SW 1271 (cell line): ENCODE results near the gene LMF1.

Experiments used
- DNase-seq, 2 experiments: peaks; one replicate each; lab custom pipeline; 2025; lab: John Stamatoyannopoulos, UW

Gene LMF1

DNA sequence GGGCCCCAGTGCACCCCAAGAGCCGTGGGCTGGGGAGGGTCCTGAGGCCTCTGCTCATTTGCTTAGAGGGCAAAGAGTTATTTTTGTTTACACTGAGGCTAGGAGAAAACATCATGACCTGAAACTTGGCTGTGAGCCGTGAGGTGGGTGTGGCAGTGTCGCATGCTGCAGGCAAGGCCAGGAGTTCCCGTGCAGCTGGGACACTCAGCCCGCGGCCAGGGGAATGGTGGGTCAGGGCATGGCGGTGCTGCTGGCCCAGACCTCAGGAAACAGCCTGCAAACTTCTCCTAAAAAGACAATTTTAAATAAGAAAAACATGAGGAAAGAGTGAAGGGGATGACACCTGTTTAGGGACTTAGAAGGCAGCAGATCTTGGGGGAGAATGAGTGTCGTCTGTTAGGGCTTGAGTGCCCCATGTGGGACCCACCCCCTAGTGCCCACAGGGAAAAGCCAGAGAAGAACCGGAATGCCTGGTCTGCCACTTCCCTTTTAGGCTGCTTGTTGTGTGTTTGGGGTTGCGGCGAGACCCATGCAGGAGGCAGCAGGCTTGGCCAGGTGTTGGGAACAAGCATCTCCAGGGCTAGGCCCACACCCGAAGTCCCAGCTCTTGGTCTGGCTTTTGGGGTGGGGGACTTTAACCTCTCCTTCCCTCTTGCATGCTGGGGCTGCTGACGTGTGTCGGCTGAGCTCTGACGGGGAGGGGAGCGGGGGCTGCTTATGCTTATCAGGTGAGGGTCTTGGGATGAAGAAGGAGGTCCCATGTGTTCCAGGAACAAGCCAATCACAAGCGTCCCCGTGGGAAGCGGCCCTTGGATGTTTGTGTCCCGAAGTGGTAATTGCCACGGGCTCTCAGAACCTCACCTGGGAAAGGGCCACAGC, 89.3 kb downstream of the LMF1 start:
- DNase-seq: no peak

DNA sequence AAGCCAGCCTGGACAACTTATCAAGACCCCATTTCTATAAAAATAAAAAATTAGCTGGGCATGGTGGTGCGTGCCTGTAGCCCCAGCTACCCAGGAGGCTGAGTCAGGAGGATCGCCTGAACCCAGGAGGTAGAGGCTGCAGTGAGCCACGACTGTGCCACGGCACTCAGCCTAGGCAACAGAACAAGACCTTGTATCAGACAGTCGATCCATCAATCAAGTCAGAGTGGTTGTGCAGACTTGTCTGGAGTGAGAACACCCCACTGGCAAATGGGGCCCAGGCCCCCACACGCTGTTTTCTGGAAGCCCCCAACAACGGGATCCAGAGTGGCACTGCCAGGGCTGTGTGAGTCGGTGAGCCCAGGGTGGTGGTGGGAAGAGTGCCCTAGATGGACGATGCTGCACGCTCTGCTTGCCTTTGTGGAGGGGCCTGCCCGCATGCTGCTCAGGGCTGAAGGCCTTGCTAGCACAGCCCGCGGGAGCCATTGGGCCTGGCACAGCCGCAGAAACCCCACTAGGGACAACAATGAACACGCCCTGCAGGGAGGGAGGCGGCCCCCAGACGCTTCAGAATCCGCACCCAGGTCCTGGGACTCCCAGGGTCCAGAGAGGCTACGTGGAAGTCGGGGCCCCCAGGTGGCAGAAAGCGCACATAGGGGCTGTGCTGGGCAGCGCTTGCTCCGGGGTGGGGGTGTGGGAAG, 90.2 kb downstream of the LMF1 start:
- DNase-seq: no peak

DNA sequence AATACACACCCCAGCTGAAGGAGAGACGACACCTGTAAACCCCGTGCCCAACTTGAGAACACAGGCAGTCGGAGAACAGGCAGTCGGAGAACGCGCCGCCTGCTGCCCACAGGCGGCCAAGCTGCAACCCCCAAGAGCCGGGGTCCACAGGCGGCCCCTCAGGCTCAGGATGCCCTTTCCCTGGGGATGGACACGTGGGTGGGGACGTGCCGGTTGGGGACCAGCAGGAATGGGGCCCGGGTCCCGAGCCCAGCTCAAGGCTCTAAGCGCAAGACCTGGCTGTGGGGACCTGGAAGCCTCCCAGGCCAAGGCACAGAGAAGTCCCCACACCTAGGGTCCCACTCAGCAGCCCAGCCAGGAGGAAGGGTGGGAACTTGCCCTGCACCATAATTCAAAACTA, 90.8 kb downstream of the LMF1 start:
- no peak for DNase-seq

DNA sequence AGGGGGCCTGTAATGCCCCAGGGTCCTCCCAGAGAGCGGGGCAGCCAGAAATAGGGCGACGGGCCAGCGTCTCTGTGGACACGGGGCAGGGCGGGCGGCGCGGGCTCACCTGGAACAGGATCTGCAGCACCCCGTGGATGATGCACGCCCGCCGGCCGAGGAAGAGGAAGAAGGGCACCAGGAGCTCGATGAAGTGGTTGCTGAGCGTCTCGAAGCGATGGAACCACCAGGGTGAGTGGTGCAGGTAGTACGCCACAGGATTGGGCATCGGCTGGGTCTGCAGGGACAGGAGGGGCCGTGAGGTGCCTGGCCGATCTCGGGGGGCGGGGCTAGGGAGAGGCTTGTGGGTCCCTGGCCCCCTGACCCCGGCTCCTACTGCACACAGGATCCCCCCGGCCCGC, 91.3 kb downstream of the LMF1 start:
- DNase-seq: no peak

DNA sequence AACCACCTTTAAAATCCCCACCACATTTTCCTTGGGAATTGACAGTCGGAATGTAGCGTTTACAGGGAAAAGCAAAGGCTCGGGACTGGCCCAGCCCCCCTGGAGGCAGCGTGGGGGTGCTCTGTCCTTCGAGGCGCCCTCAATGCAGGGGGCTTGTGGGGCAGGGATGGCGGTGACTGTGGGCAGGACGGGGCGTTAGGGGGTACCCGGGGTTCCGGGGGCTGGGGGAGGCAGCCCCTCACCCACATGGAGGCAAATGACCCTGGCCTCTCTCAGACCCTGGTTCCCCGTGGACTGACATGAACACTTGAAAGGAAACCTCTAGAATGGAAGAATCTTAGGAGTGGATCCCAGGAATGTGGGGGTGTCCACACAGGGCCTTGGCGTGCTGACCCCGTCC, 91.9 kb downstream of the LMF1 start:
- DNase-seq: no peak

DNA sequence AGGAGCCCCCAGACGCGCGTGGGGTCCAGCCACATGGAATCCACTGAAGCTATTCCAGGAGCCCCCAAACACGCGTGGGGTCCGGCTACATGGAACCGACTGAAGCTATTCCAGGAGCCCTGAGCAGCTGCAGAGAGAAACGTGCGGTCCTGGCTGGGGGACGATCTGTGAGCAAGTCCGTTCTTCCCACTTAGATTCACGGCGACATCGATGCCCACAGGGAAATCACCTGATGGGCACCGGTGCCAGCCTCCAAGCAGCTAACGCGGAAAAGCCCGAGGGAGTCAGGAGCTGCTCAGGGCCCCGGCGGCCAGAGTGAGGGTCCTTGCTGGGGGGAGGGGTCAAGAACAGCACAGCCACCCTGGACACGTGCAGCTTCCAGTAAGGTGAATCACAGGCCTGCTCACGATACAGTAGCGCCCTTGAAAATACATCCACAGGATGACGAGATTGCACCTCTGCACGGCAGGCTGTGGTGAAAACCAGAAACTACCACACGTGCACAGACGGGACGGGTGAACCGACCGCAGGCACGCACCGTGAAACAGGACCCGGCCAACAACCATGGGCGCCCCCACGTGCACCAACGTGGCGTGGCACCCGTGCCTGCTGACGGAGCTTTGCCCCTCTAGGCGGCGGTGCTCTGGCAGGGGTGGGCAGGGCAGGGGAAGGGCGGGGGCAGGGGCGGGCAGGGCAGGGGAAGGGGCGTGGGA, 92.6 kb downstream of the LMF1 start:
- no peak for DNase-seq

DNA sequence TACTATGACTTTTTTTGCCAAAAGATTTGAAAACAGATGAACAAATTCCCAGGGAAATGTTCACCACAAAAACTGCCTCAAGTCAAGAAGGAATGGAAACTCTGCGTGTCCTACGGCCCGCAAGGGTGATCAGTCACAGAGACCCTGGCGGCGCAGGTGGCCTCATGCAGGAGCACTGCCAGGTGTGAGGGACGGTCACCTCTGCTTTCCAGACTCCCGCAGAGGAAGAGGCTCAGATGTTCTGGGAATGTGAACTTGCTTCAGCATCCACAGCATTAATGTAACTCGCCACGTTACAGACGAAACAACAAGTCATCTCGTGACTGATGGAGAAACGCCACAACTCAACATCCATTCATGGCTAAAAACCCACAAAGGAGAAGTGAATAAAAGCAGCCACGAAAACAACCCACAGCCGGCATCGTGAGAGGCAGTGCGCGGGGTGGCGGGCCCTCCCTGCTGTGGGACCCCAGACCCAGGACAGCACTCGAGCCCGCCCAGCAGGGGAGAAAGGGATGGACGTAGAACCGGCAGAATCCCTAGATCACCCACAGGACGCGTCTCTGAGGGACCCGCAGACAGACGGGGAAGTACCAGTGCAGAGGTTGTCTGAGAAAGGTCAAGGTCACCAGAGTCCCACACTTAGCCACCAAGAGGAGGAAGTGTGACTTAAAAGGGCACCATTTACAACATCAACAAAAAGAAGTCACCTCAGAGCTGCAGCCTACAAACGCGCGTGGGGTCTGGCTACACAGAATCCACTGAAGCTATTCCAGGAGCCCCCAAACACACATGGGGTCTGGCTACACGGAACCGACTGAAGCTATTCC, 93.3 kb downstream of the LMF1 start:
- no peak for DNase-seq

DNA sequence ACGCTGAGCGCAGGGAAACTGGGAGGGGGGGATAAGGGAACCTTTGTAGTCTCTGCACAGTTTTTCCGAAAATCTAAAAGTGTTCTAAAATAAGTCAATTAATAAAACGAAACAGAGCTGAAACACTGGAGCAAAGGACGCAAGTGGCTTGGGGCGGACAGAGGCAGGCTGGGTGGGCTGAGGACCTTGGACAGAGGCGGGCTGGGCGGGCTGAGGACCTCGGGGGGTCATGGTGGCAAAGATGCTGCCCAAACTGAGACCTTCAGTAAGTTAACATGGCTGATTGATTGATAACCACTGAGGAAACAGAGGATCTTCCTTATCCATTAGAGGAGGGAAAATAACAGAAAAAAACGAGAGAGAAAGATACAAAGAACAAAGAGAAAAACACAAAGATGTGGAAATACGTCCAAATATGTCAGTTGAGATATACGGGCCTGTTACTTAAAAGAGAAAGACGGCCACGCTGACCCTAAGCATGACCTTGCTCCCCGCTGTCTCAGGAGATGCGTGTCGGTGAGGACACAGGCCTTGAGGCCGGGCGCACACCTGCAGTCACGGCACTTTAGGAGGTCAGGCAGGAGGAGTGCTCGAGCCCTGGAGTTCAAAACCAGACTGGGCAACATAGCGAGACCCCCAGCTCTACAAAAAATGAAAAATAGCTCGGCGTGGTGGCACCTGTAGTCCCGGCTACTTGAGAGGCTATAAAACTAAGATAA, 94.1 kb downstream of the LMF1 start:
- no peak for DNase-seq

DNA sequence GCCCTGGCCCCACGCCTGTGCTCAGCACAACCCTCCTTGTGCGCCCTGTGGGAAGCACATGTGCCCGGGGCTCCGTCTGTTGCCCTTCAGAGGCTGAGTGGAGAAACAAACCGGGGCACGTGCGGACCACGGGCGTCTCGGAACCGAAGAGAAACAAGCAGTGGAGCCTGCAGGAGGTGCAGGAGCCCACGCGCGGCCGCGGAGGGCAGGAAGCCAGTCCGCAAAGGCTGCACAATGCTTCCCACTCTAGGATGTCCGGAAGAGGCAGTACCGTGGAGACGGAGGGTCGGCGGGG, 94.8 kb downstream of the LMF1 start:
- no peak for DNase-seq

DNA sequence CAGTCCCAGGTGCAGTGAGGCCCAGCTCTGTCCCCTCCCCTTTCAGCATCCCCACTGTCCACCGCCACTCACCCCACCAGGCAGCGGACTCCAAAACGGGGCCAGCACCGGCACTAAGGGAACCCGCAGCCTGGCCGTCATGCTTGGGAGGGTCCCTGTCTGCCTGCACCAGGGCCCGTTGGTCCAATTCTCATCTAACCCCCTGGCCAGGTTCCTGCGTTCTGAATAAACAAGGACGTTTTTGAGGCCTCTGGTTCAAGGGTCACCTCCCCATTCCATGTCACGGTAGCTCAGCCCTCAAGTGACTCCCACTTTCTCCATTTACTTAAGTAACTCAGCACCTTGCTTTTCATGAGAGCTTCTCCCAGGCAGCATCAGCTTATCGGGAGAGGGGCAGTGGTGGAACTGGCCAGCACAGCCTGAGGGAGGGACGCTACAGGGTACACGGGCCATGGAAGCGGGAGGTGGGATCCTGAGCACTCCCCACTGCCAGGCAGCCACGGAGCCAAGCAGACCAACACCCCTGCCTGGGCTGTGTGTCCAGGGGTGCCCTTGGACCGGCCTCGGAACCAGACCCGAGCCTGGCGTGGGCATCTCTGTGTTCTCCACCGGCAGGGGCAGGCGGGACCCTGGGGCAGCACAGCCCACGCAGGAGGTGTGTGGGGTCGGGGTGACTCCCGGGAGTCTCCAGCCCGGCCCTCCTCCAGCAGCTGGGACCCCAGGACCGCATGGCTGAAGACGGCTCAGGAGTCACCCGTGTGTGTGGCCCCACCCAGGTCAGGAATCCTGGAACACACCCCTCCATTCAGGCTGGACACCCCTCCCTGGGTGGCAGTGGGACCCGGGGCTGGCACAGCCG, 95.4 kb downstream of the LMF1 start:
- DNase-seq: no peak

DNA sequence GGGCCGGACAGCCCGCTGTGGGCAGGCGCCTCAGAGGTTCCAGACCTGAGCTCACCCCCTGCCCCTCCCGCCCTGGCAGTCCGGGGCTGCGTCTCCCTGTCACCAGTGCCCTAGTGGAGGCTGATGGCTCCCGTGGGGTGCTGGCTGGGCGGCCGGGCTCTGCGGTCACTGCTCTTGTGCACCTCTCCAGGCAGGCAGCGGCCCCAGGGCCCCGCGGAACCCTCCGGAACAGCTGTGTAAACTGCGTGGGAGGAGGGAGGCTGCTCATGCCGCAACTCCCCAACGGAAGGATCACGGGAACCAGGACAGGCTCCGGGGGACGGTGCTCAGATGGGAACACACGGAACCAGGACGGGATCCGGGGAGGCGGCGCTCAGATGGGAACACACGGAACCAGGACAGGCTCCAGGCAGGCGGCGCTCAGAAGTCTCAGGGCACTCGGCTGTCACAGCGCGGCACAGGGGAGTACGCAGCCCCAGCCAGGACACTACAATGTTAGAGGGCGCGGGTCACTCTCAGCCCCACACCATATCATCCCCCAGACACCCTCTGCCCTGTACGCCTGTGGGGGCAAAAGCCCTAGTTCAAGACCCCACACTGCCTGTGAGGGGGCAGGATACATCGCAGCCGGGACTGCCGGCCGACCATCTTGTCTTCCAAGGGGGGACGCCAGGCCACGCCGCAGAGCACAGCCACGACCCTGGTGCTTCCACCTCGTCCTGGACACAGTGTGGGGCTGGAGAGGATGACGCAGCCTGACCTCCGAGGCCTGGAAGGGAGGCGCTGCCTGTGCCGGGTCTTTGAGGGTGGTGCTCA, 96.2 kb downstream of the LMF1 start:
- DNase-seq: no peak

DNA sequence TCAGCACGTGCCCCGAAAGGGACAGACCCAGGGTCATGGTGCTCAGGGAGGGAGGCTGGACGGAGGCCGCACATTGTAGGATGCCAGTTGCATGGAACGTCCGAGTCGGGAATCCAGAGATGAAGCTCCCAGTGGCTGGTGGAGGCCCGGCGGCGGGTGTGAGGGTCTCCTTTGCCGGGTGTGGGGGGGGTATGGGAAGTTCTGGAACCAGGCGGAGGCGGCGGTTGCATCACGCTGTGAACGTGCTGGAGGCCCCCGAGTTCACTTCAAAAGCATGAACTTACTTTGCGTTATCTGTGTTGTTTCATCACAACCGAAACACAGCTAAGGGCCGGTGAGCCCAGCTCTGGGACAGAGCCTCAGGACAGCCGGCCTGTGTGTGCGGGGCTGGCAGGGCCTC, 96.9 kb downstream of the LMF1 start:
- DNase-seq: no peak

DNA sequence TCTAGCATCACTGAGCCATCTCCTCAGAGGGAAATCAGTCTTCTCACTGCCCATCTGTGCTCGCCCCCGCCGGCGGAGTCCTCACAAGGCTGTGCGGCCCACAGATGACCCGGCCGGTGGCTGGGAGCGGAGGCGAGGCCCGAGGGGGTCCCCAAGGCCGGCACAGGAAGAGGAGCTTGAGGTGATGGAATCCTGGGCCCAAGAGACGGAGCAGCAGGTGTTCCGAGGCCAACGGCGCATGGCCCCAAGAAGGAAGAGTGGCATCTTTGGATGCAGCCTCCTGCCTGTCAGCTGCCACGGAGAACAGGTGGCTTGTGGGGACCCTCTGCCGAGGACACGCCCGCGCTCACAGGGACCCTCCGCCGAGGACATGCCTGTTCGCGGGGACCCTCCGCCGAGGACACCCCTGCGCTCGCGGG, 97.5 kb downstream of the LMF1 start:
- no peak for DNase-seq

DNA sequence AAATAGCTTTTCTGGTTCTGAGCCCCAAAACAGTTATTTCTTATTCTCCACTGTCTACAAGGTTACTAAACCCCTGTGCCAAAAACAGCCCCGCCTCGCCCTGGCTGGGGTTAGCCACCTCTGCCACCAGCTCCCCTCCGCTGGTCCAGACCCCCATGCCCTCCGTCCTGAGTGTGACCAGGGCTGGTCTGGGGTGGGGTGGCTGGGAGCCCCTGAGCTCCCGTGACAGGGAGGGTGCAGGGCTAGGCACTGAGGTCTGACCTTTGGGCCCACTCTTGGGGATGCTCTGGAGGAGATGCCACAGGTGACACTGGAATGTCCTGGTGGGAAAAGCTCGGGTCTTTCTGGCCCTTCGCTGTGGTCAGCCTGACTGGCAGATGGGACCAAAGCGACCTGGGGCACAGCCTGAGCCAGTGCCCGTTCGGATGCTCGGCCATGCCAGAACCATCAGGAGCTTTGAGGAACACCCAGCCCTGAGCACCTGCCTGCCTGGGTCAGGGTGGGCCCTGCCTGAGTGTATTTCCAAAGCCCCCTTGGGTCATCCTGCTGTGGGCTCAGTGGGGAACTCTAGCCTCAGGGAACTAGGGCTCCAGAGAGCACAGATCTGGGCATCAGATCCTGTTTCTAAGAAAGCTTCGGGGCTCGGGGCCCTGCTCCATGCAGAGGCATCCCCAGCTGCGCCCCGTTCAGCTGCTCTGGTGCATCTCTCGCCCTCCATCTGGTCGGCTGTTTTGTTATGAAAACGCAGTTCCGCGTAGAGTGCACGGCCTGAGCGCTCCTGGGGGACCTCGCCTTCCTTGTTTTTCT, 98.1 kb downstream of the LMF1 start:
- no peak for DNase-seq

DNA sequence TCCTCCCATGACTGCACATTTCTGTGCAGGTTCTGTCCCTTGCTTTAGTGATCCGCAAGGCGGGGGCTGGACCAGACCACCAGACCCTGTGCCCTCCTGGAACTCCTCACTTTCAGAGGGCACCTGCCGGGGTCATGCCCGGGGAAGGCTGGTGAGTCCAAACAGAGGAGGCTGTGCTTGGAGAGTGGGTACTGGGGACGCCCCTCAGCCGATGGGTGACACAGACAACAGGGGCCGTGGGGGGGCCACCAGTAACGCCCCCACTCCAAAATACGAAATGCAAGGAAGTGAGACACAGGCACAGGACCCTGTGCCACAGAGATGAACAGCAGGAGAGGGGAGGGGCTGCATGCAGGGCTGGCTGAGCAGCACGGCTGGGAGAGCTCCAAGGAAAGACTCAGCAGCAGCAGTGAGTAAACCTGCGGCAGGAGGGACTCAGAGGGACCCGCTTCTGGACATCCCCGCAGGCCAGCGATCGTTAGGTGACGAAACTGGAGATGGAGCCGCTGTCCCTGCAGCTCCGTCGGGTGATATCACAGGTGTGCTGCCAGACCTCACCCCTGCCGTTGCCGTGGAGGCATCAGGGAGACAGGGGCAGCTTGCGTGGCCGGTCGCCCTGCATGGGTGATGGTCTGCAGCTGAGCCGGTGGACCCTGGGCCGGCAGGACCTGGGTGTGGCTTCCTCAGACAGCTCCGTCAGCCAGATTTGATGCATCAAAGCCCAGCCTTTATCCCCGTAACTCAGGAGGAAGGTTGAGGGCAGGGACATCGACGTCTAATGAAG, 99.0 kb downstream of the LMF1 start:
- no peak for DNase-seq

DNA sequence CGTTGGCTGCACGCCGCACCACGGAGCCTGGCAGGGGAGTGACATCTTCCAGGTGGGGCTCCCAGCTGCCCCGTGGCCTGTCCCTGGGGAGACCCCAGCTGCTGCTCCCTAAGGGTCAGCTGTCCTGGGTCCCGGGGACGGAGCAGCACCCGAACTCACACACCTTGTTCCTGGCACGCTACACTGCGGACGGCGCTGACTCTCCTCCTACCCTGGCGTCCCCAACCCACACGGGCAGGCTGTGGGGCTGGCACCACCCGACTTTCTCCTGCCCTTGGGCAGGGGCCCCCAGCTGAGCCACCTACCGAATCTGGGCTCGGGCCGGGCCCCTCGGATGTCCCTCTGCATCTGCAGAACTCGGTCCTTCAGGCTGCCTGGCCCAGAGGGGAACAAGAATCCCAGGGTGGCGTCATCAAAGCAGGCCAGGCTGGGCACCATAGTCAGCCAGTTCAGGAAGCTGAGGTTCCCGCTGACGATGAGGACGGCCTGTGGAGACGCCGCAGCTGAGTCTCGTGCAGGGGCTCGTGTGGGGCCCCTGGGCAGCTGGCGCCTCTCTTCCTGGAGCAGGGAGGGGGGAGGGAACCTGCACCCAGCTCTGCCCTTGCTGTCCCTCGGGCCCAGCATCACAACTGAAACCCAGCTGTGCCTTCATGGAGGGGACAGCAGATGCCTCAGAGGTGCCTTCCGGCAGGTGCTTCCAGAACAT, 99.8 kb downstream of the LMF1 start:
- no peak for DNase-seq
